ENCODE data around the gene WDR73.

- no peak for TF ChIP-seq EZH2phosphoT487 (IDR thresholded peaks at IDR 0.05)
- TF ChIP-seq CTCF (IDR thresholded peaks at IDR 0.05): no peak
- TF ChIP-seq EZH2 (IDR thresholded peaks at IDR 0.05): no peak
Measured at GRCh38 chr15:84653584-84653909, 536 bp downstream of the WDR73 start.
